Activated CD8-positive, alpha-beta T cell treated with anti-CD3 and anti-CD28 coated beads for 36 hours (primary cell): ENCODE results near the gene PHF24. TPM values are rescaled to one million over a fixed set of nuclear protein-coding genes. Genes with fewer than 3 reads are reported as not detected.

Source experiments
- ATAC-seq: fragments of 200-7000 bp; cut with Tn5 transposase; one replicate; pipeline ENCODE4 v1.10.0; 2021; ENCODE audit warnings: mild to moderate bottlenecking, moderate library complexity
- CTCF ChIA-PET: fragments of 350-600 bp; sonication (Branson Sonifier 250); formaldehyde crosslinking; loops from one replicate; lab custom pipeline; 2021; ENCODE audit warnings: antibody characterized with exemption; lab: Charles Lee
- POLR2A ChIA-PET: fragments of 350-600 bp; sonication (Branson Sonifier 250); formaldehyde crosslinking; loops from one replicate; lab custom pipeline; 2021; ENCODE audit warnings: antibody characterized with exemption; lab: Charles Lee
- DNase-seq: peaks from one replicate; pipeline ENCODE4 v3.0.0-alpha.2; 2020
- H3K27ac Mint-ChIP-seq: one replicate; pipeline ENCODE4 v1.8.0; 2021; ENCODE audit warnings: mild to moderate bottlenecking, mixed read lengths
- H3K27me3 Mint-ChIP-seq: one replicate; pipeline ENCODE4 v1.8.0; 2021; ENCODE audit warnings: mixed read lengths
- H3K36me3 Mint-ChIP-seq: one replicate; pipeline ENCODE4 v1.8.0; 2021; ENCODE audit warnings: low read depth, mixed read lengths
- H3K4me1 Mint-ChIP-seq: one replicate; pipeline ENCODE4 v1.8.0; 2021; ENCODE audit warnings: low read depth, mixed read lengths
- H3K4me3 Mint-ChIP-seq: one replicate; pipeline ENCODE4 v1.8.0; 2021; ENCODE audit warnings: mild to moderate bottlenecking, moderate library complexity, mixed read lengths
- H3K9me3 Mint-ChIP-seq: one replicate; pipeline ENCODE4 v1.8.0; 2021; ENCODE audit warnings: mixed read lengths
- CTCF ChIP-seq: fragments of 200-600 bp; IDR thresholded peaks from one replicate; pipeline ENCODE4 v1.8.0; 2022; ENCODE audit warnings: antibody characterized with exemption, mild to moderate bottlenecking
- intact Hi-C: fragments of 100-400 bp; cut with micrococcal nuclease; formaldehyde crosslinking; loops from one replicate; pipeline ENCODE4 v1.10.0; 2022
- total RNA-seq, 2 experiments: library from RNA; stranded (reverse); gene quantifications; one replicate each; pipeline ENCODE4 v1.2.3, GENCODE V29; 2021

PHF24 gene
- total RNA-seq, 2 experiments from 2014 or later: 0.11 TPM; not detected in 1

- Mint-ChIP-seq H3K27ac (no peak overlapping the region), H3K36me3 (peaks cover 6% of the 10 kb centered on the region), H3K9me3 (no peaks in the 10 kb centered on the region), H3K27me3 (no peaks in the 10 kb centered on the region), H3K4me3 (no peak overlapping the region), H3K4me1 (peaks cover 4% of the 10 kb centered on the region)
- ChIA-PET POLR2A (interaction anchor here (1.0 kb wide), 1 partner anchor 15 kb away, joined by 3 read pairs; no protein-coding TSS in a partner anchor), CTCF (interaction anchor here (1.1 to 5.0 kb wide), 8 partner anchors 9 to 269 kb away, joined by 3 to 19 read pairs (median 4); no protein-coding TSS in a partner anchor)
- TF ChIP-seq CTCF: no peak
- no peak for DNase-seq
- intact Hi-C loops: no loop called here
- no peak for ATAC-seq
These were observed 69.8 kb downstream of the PHF24 start for GRCh38 chr9:35027860-35028259.

DNA sequence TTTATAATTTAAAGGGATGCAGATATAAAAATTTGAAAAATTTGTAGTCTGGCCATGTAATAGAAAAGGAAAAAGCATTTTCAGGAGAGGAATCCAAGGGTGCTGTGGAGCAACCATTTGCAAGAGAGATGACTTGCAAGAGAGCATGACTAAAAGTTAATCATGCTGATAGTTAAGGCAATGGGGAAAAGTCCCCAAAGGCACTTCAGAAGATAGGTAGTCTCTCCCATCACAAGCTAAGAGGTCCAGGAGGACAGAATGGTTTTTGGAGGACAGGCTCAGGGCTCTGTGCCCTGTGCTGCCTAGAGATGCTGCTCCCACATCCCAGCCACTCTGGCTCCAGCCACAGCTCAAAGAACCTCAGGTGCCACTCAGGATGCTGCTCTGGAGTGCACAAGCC, 70.3 kb downstream of the PHF24 start:
- CTCF ChIA-PET: interaction anchor here (1.1 to 5.0 kb wide), 4 partner anchors 10 to 270 kb away, joined by 3 to 19 read pairs (median 8); no protein-coding TSS in a partner anchor
- no peak for ATAC-seq
- no peak for TF ChIP-seq CTCF

DNA sequence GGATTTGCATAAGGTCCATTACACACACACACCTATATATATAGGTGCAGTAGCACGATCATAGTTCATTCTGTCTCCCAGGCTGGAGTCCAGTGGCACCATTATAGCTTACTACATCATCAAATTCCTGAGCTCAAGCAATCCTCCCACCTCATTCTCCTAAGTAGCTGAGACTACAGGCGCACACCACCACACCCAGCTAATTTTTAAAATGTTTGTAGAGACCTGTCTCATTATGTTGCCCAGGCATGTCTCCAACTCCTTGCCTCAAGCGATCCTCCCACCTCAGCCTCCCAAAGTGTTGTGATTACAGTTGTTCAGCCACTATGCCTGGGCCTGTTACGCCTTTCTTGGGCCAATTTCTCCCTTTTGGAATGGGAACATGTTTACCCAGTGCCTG, 71.2 kb downstream of the PHF24 start:
- ChIA-PET POLR2A (interaction anchor here (0.6 kb wide), 1 partner anchor 33 kb away, joined by 5 read pairs; no protein-coding TSS in a partner anchor), CTCF (interaction anchor here (5.0 kb wide), 1 partner anchor 129 kb away, joined by 19 read pairs; no protein-coding TSS in a partner anchor)
- no peak for TF ChIP-seq CTCF
- no peaks in the 10 kb centered on the region for H3K9me3 Mint-ChIP-seq
- ATAC-seq: no peak
- no peaks in the 10 kb centered on the region for H3K4me1 Mint-ChIP-seq
- no peak for DNase-seq
- intact Hi-C loops: no loop called here
- no peaks in the 10 kb centered on the region for H3K36me3 Mint-ChIP-seq
- H3K27ac Mint-ChIP-seq: no peak overlapping the region
- H3K4me3 Mint-ChIP-seq: no peak overlapping the region
- H3K27me3 Mint-ChIP-seq: no peaks in the 10 kb centered on the region

More for the DNA sequence above, 70.3 kb downstream of the PHF24 start:
- H3K27me3 Mint-ChIP-seq: no peaks in the 10 kb centered on the region
- H3K4me3 Mint-ChIP-seq: no peak overlapping the region
- no peak for DNase-seq
- no peak overlapping the region for H3K27ac Mint-ChIP-seq
- intact Hi-C loops: no loop called here
- POLR2A ChIA-PET: interaction anchor here (1.0 kb wide), 1 partner anchor 15 kb away, joined by 3 read pairs; no protein-coding TSS in a partner anchor
- peaks cover 6% of the 10 kb centered on the region for H3K36me3 Mint-ChIP-seq
- H3K9me3 Mint-ChIP-seq: no peaks in the 10 kb centered on the region
- H3K4me1 Mint-ChIP-seq: peaks cover 3% of the 10 kb centered on the region

DNA sequence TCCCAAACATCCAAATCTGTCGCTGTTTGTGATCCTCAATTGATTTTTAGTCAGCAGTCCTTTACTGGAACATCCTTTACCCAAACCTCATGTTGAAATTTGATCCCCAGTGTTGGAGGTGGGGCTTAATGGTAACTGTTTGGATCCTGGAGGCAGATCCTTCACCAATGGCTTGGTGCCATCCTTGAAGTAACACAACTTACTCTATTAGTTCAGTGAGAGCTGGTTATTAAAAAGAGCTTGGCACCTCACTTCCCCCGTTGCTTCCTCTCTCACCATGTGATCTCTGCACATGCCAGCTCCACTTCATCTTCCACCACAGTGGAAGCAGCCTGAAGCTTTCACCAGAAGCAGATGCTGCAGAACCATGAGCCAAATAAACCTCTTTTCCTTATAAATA, 71.8 kb downstream of the PHF24 start:
- intact Hi-C loops: no loop called here
- H3K9me3 Mint-ChIP-seq: no peaks in the 10 kb centered on the region
- CTCF ChIA-PET: interaction anchor here (5.0 kb wide), 1 partner anchor 130 kb away, joined by 19 read pairs; no protein-coding TSS in a partner anchor
- H3K27me3 Mint-ChIP-seq: no peaks in the 10 kb centered on the region
- H3K4me1 Mint-ChIP-seq: no peaks in the 10 kb centered on the region
- POLR2A ChIA-PET: interaction anchor here (0.9 kb wide), 1 partner anchor 130 kb away, joined by 4 read pairs; no protein-coding TSS in a partner anchor
- TF ChIP-seq CTCF: no peak
- no peaks in the 10 kb centered on the region for H3K36me3 Mint-ChIP-seq
- no peak overlapping the region for H3K27ac Mint-ChIP-seq
- ATAC-seq (no peak), DNase-seq (no peak)
- no peak overlapping the region for H3K4me3 Mint-ChIP-seq

Other genes with a start within 250 kb of the PHF24 start
- not detected for gene CCL21, start 248.1 kb upstream of the PHF24 start, total RNA-seq
- gene DNAJB5, start 31.5 kb downstream of the PHF24 start, total RNA-seq: 10 to 100 TPM; 14.6 to 16.4 TPM
- 100 to 1,000 TPM; 215 to 224 TPM for gene VCP, start 114.3 kb downstream of the PHF24 start, total RNA-seq
- gene FANCG, start 121.7 kb downstream of the PHF24 start, total RNA-seq: 10 to 100 TPM; 91.5 to 94.0 TPM
- gene PIGO, start 138.3 kb downstream of the PHF24 start, total RNA-seq: 10 to 100 TPM; 19.8 to 21.9 TPM
- gene STOML2, start 144.8 kb downstream of the PHF24 start, total RNA-seq: 100 to 1,000 TPM; 208 to 211 TPM
- 1 to 10 TPM; 5.9 to 6.0 TPM for gene ATOSB, start 157.6 kb downstream of the PHF24 start, total RNA-seq
- gene UNC13B, start 203.7 kb downstream of the PHF24 start, total RNA-seq: 1 to 10 TPM; 1.3 to 1.9 TPM